ENCODE results near the gene BTBD9. TPM values are rescaled to one million over a fixed set of nuclear protein-coding genes. Genes with fewer than 3 reads are reported as not detected.

The BTBD9 gene
- total and polyA plus RNA-seq, 9 of the 15 experiments (the other 6 are each of a cell fraction or from before 2014, with no cell fraction given) = 0.08 to 1.6 (median 0.58) TPM

DNA sequence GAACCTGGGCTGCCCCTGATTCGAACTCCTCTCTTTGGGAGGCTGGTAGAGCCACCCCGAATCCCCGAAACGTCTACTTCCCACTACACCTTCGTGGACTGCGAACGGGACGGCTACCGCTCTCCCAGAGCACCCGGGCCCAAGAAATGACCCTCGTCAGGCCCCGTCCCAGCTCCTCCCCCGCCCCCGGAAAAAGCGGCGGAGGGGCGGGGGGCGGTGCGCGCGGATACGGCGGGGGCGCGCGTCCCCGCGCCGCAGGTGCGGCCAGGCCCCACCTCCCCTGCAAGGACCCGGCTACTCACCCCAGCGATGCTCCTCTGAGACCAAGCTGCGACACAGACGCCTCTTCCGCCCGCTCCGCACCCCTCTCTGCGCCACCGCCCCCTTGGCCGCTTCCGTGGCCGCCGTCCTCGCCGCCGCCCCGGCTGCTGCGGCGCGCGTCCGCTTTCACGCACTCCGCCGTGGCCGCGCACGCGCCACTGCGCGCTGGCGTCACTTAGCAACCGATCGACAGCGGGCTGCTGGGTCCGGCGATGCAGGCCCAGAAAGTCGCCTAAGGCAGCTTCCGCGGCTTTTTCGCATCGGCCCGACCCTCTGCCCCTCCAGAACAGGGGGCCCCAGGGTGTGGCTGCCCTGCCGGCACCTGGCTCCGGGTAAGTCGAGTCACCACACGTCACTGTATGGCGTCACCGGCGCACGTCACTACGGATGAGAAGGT lies at the start of gene BTBD9 (continued):
- TF ChIP-seq PRDM10 (IDR thresholded peaks at IDR 0.05; ENCODE audit: partially characterized antibody) = no peak
- TF ChIP-seq RNF219 (CRISPR knock-in tag; IDR thresholded peaks at IDR 0.05) = no peak
- TF ChIP-seq ZNF23 (CRISPR knock-in tag; IDR thresholded peaks at IDR 0.05) = no peak
- no peak for TF ChIP-seq SMARCB1 (IDR thresholded peaks at IDR 0.05; ENCODE audit: insufficient read length, low read depth)
- TF ChIP-seq MCM7 (IDR thresholded peaks at IDR 0.05) = no peak
- no peak for TF ChIP-seq ZNF449 (CRISPR knock-in tag; IDR thresholded peaks at IDR 0.05)
- TF ChIP-seq, protein P1, sequence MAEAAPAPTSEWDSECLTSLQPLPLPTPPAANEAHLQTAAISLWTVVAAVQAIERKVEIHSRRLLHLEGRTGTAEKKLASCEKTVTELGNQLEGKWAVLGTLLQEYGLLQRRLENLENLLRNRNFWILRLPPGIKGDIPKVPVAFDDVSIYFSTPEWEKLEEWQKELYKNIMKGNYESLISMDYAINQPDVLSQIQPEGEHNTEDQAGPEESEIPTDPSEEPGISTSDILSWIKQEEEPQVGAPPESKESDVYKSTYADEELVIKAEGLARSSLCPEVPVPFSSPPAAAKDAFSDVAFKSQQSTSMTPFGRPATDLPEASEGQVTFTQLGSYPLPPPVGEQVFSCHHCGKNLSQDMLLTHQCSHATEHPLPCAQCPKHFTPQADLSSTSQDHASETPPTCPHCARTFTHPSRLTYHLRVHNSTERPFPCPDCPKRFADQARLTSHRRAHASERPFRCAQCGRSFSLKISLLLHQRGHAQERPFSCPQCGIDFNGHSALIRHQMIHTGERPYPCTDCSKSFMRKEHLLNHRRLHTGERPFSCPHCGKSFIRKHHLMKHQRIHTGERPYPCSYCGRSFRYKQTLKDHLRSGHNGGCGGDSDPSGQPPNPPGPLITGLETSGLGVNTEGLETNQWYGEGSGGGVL (CRISPR knock-in tag; IDR thresholded peaks at IDR 0.05) = no peak
- TF ChIP-seq CBFA2T2 (conservative IDR thresholded peaks at IDR 0.05) = no peak
- no peak for TF ChIP-seq PCBP1 (IDR thresholded peaks at IDR 0.05; ENCODE audit: low read depth, low read length, poor library complexity, severe bottlenecking)
- no peak for TF ChIP-seq XRCC3 (IDR thresholded peaks at IDR 0.05)
- TF ChIP-seq PHF20 (IDR thresholded peaks at IDR 0.05; ENCODE audit: partially characterized antibody) = peak; percentile 39
- no peak for TF ChIP-seq KLF10 (CRISPR knock-in tag; IDR thresholded peaks at IDR 0.05)
- TF ChIP-seq, protein P2, sequence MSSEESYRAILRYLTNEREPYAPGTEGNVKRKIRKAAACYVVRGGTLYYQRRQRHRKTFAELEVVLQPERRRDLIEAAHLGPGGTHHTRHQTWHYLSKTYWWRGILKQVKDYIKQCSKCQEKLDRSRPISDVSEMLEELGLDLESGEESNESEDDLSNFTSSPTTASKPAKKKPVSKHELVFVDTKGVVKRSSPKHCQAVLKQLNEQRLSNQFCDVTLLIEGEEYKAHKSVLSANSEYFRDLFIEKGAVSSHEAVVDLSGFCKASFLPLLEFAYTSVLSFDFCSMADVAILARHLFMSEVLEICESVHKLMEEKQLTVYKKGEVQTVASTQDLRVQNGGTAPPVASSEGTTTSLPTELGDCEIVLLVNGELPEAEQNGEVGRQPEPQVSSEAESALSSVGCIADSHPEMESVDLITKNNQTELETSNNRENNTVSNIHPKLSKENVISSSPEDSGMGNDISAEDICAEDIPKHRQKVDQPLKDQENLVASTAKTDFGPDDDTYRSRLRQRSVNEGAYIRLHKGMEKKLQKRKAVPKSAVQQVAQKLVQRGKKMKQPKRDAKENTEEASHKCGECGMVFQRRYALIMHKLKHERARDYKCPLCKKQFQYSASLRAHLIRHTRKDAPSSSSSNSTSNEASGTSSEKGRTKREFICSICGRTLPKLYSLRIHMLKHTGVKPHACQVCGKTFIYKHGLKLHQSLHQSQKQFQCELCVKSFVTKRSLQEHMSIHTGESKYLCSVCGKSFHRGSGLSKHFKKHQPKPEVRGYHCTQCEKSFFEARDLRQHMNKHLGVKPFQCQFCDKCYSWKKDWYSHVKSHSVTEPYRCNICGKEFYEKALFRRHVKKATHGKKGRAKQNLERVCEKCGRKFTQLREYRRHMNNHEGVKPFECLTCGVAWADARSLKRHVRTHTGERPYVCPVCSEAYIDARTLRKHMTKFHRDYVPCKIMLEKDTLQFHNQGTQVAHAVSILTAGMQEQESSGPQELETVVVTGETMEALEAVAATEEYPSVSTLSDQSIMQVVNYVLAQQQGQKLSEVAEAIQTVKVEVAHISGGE (CRISPR knock-in tag; IDR thresholded peaks at IDR 0.05) = peak in 1 of 3 experiments; percentile 75; a peak in 1 of 6 replicates
- TF ChIP-seq ELF1 (tag; IDR thresholded peaks at IDR 0.05) = peak; percentile 58
